GM23338 (cell line): ENCODE data around the gene LINGO4. TPM values are rescaled to one million over a fixed set of nuclear protein-coding genes. Genes with fewer than 3 reads are reported as not detected.

ENCODE experiments used
- ATAC-seq: fragments of 200-7000 bp; cut with Tn5 transposase; 3 replicates; pipeline ENCODE4 v1.9.1; 2020
- DNase-seq: peaks from one replicate; pipeline ENCODE4 v3.0.0-alpha.2; 2015; ENCODE audit warnings: low spot score
- H2AFZ ChIP-seq: fragments of 200-600 bp; sonication (generic); 2 replicates; pipeline ENCODE4 v1.8.0; 2016; ENCODE audit warnings: antibody characterized with exemption, mild to moderate bottlenecking, moderate library complexity
- H3F3A ChIP-seq: fragments of 200-600 bp; sonication (generic); replicated peaks from 2 replicates; pipeline ENCODE4 v1.8.0; 2017; ENCODE audit warnings: antibody characterized with exemption, mixed run types, low read depth
- H3K27ac ChIP-seq: fragments of 200-600 bp; sonication (generic); 2 replicates; pipeline ENCODE4 v1.6.1; 2016; ENCODE audit warnings: low read depth
- H3K27me3 ChIP-seq: fragments of 200-600 bp; sonication (generic); 2 replicates; pipeline ENCODE4 v1.8.0; 2016; ENCODE audit warnings: mild to moderate bottlenecking, mixed run types, moderate library complexity; ENCODE audit not compliant: insufficient read depth
- H3K36me3 ChIP-seq: fragments of 200-600 bp; sonication (generic); 2 replicates; pipeline ENCODE4 v1.8.0; 2016; ENCODE audit warnings: mild to moderate bottlenecking; ENCODE audit not compliant: insufficient read depth
- H3K4me1 ChIP-seq: fragments of 200-600 bp; sonication (generic); 2 replicates; pipeline ENCODE4 v1.8.0; 2016; ENCODE audit warnings: mild to moderate bottlenecking, moderate library complexity; ENCODE audit not compliant: insufficient read depth
- H3K4me2 ChIP-seq: fragments of 200-600 bp; sonication (generic); 2 replicates; pipeline ENCODE4 v1.7.1; 2017; ENCODE audit warnings: mixed run types
- H3K4me3 ChIP-seq: fragments of 200-600 bp; sonication (generic); 2 replicates; pipeline ENCODE4 v1.6.1; 2016; ENCODE audit warnings: mixed run types
- H3K79me2 ChIP-seq: fragments of 200-600 bp; sonication (generic); replicated peaks from 2 replicates; pipeline ENCODE4 v1.8.0; 2017; ENCODE audit warnings: mild to moderate bottlenecking; ENCODE audit not compliant: insufficient read depth
- H3K9me2 ChIP-seq: fragments of 200-600 bp; sonication (generic); 2 replicates; pipeline ENCODE4 v1.8.0; 2017; ENCODE audit not compliant: insufficient read depth
- H4K20me1 ChIP-seq: fragments of 200-600 bp; sonication (generic); replicated peaks from 2 replicates; pipeline ENCODE4 v1.8.0; 2017; ENCODE audit warnings: mild to moderate bottlenecking; ENCODE audit not compliant: insufficient read depth
- H3K27ac Mint-ChIP-seq: 2 replicates; pipeline ENCODE4 v1.8.0; 2020; ENCODE audit warnings: inconsistent platforms, mild to moderate bottlenecking, moderate library complexity, mixed read lengths
- H3K27me3 Mint-ChIP-seq: 3 replicates; pipeline ENCODE4 v1.8.0; 2022; ENCODE audit warnings: low read depth, mild to moderate bottlenecking, moderate library complexity, mixed read lengths, inconsistent platforms; ENCODE audit not compliant: insufficient read depth, poor library complexity
- H3K36me3 Mint-ChIP-seq: 3 replicates; pipeline ENCODE4 v1.8.0; 2021; ENCODE audit warnings: low read depth, mild to moderate bottlenecking, inconsistent platforms, moderate library complexity, mixed read lengths
- H3K4me1 Mint-ChIP-seq: 3 replicates; pipeline ENCODE4 v1.8.0; 2020; ENCODE audit warnings: mild to moderate bottlenecking, inconsistent platforms, mixed read lengths
- H3K4me3 Mint-ChIP-seq: 3 replicates; pipeline ENCODE4 v1.8.0; 2021; ENCODE audit warnings: moderate library complexity, mild to moderate bottlenecking, inconsistent platforms, mixed read lengths
- H3K9me3 Mint-ChIP-seq: 3 replicates; pipeline ENCODE4 v1.8.0; 2020; ENCODE audit warnings: moderate library complexity, mild to moderate bottlenecking, inconsistent platforms, mixed read lengths
- CREB1 ChIP-seq: fragments of 250-450 bp; sonication (Bioruptor Pico); IDR thresholded peaks from 2 replicates; pipeline ENCODE4 v1.5.0; 2020; ENCODE audit warnings: low read depth, mild to moderate bottlenecking, moderate library complexity
- ETS1 ChIP-seq: IDR thresholded peaks from 2 replicates; pipeline ENCODE4 v1.6.1; 2016; ENCODE audit warnings: antibody characterized with exemption
- EZH2 ChIP-seq: fragments of 200-600 bp; sonication (generic); IDR thresholded peaks from one replicate; pipeline ENCODE4 v1.8.0; 2017; ENCODE audit warnings: antibody characterized with exemption, mild to moderate bottlenecking, low read depth; ENCODE audit not compliant: unreplicated experiment
- EZH2phosphoT487 ChIP-seq: fragments of 200-600 bp; sonication (generic); IDR thresholded peaks from one replicate; pipeline ENCODE4 v1.8.1; 2018; ENCODE audit warnings: antibody characterized with exemption; ENCODE audit not compliant: unreplicated experiment
- JUNB ChIP-seq: IDR thresholded peaks from one replicate; pipeline ENCODE4 v1.6.1; 2016; ENCODE audit warnings: antibody characterized with exemption; ENCODE audit not compliant: unreplicated experiment
- NANOG ChIP-seq: IDR thresholded peaks from 2 replicates; pipeline ENCODE4 v1.6.1; 2016; ENCODE audit warnings: antibody characterized with exemption, borderline replicate concordance
- POLR2AphosphoS5 ChIP-seq: IDR thresholded peaks from 2 replicates; pipeline ENCODE4 v1.6.1; 2016; ENCODE audit warnings: antibody characterized with exemption, low read depth
- REST ChIP-seq: IDR thresholded peaks from one replicate; pipeline ENCODE4 v1.6.1; 2018; ENCODE audit warnings: antibody characterized with exemption; ENCODE audit not compliant: unreplicated experiment
- STAT1 ChIP-seq: IDR thresholded peaks from one replicate; pipeline ENCODE4 v1.6.1; 2016; ENCODE audit warnings: antibody characterized with exemption; ENCODE audit not compliant: unreplicated experiment
- ZNF114 ChIP-seq: fragments of 250-450 bp; sonication (Bioruptor Pico); IDR thresholded peaks from 2 replicates; pipeline ENCODE4 v1.5.0; 2020; ENCODE audit warnings: mild to moderate bottlenecking, moderate library complexity
- ZNF331 ChIP-seq: fragments of 250-450 bp; sonication (Bioruptor Pico); IDR thresholded peaks from 2 replicates; pipeline ENCODE4 v1.5.0; 2020; ENCODE audit warnings: low read depth, mild to moderate bottlenecking, moderate library complexity
- polyA plus RNA-seq: library from polyadenylated mRNA; unstranded; fragments of >200 nt; fragmentation: Nextera tagmentation; extraction: Ambion mirVana; gene quantifications from 2 replicates; pipeline ENCODE4 v1.2.1, GENCODE V29; 2016
- total RNA-seq: library from RNA; depleted of rRNA; stranded (reverse); fragments of >200 nt; shearing (Covaris generic); gene quantifications from 2 replicates; pipeline ENCODE4 v1.2.3, GENCODE V29; 2014
- TF ChIP-seq, protein P1 (sequence below): fragments of 250-450 bp; sonication (Bioruptor Pico); IDR thresholded peaks from 2 replicates; pipeline ENCODE4 v1.5.0; 2020; ENCODE audit warnings: mild to moderate bottlenecking, moderate library complexity
- TF ChIP-seq, protein P2 (sequence below), 2 experiments: fragments of 200-600 bp in 1 of 2; sonication (generic) in 1 of 2; conservative IDR thresholded peaks; 2 replicates each; pipeline versions ENCODE4 v1.5.1 to v1.6.1; 2016 to 2017; ENCODE audit warnings: antibody characterized with exemption in 2 of 2, low read depth in 2 of 2, mild to moderate bottlenecking in 2 of 2, moderate library complexity in 1 of 2

The LINGO4 gene
- total and polyA plus RNA-seq, 2 experiments from 2014 or later = not detected

DNA sequence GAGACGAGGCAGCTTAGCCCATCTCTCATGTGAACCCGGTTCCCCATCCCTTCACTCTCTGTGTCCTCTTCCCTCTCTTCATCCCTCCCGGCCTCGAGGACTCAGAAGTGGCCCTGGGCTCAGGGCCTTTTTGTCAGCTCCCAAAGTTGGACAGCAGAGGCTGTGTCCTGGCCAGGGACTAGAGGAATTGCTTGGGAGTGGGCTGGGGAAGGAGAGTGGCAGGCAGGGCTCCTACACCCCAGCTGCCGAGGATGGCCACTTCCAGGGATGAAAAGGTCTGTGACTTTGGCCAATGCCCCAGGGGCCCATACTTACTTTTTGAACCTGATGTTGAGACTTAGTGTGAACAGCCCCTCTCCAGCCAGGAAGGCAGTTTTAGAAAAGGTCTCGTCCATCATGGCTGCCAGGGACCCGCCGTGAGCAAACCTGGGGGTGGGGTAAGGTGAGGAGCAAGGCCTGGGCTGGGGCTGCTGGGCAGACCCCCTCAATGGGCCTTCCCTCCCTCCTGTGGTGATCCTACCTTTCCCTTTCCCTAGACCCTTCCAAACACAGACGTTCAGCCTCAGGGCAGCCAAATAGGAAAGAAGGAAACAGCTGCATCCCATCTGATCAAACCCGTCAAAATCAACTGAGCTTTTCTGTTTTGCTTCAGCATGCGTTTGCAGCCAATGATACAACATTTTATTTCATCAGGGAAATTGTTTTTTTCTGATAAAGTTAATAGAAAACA lies 42.8 kb upstream of the LINGO4 start:
- no peaks in the 10 kb centered on the region for H4K20me1 ChIP-seq
- no peak overlapping the region for H3K27ac Mint-ChIP-seq
- H3K36me3 Mint-ChIP-seq = no peaks in the 10 kb centered on the region; the same call in 2 of the 3 replicates
- H3K9me2 ChIP-seq = no peaks in the 10 kb centered on the region
- TF ChIP-seq POLR2AphosphoS5 (no peak), ZNF331 (CRISPR knock-in tag) (no peak), CREB1 (no peak), NANOG (no peak), REST (no peak), ETS1 (no peak), EZH2 (no peak), EZH2phosphoT487 (no peak), JUNB (no peak), ZNF114 (CRISPR knock-in tag) (no peak), STAT1 (no peak)
- TF ChIP-seq, protein P1, sequence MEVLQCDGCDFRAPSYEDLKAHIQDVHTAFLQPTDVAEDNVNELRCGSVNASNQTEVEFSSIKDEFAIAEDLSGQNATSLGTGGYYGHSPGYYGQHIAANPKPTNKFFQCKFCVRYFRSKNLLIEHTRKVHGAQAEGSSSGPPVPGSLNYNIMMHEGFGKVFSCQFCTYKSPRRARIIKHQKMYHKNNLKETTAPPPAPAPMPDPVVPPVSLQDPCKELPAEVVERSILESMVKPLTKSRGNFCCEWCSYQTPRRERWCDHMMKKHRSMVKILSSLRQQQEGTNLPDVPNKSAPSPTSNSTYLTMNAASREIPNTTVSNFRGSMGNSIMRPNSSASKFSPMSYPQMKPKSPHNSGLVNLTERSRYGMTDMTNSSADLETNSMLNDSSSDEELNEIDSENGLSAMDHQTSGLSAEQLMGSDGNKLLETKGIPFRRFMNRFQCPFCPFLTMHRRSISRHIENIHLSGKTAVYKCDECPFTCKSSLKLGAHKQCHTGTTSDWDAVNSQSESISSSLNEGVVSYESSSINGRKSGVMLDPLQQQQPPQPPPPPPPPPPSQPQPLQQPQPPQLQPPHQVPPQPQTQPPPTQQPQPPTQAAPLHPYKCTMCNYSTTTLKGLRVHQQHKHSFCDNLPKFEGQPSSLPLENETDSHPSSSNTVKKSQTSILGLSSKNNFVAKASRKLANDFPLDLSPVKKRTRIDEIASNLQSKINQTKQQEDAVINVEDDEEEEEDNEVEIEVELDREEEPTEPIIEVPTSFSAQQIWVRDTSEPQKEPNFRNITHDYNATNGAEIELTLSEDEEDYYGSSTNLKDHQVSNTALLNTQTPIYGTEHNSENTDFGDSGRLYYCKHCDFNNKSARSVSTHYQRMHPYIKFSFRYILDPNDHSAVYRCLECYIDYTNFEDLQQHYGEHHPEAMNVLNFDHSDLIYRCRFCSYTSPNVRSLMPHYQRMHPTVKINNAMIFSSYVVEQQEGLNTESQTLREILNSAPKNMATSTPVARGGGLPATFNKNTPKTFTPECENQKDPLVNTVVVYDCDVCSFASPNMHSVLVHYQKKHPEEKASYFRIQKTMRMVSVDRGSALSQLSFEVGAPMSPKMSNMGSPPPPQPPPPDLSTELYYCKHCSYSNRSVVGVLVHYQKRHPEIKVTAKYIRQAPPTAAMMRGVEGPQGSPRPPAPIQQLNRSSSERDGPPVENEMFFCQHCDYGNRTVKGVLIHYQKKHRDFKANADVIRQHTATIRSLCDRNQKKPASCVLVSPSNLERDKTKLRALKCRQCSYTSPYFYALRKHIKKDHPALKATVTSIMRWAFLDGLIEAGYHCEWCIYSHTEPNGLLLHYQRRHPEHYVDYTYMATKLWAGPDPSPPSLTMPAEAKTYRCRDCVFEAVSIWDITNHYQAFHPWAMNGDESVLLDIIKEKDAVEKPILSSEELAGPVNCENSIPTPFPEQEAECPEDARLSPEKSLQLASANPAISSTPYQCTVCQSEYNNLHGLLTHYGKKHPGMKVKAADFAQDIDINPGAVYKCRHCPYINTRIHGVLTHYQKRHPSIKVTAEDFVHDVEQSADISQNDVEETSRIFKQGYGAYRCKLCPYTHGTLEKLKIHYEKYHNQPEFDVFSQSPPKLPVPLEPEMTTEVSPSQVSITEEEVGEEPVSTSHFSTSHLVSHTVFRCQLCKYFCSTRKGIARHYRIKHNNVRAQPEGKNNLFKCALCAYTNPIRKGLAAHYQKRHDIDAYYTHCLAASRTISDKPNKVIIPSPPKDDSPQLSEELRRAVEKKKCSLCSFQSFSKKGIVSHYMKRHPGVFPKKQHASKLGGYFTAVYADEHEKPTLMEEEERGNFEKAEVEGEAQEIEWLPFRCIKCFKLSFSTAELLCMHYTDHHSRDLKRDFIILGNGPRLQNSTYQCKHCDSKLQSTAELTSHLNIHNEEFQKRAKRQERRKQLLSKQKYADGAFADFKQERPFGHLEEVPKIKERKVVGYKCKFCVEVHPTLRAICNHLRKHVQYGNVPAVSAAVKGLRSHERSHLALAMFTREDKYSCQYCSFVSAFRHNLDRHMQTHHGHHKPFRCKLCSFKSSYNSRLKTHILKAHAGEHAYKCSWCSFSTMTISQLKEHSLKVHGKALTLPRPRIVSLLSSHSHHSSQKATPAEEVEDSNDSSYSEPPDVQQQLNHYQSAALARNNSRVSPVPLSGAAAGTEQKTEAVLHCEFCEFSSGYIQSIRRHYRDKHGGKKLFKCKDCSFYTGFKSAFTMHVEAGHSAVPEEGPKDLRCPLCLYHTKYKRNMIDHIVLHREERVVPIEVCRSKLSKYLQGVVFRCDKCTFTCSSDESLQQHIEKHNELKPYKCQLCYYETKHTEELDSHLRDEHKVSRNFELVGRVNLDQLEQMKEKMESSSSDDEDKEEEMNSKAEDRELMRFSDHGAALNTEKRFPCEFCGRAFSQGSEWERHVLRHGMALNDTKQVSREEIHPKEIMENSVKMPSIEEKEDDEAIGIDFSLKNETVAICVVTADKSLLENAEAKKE (CRISPR knock-in tag) = no peak
- TF ChIP-seq, protein P2, sequence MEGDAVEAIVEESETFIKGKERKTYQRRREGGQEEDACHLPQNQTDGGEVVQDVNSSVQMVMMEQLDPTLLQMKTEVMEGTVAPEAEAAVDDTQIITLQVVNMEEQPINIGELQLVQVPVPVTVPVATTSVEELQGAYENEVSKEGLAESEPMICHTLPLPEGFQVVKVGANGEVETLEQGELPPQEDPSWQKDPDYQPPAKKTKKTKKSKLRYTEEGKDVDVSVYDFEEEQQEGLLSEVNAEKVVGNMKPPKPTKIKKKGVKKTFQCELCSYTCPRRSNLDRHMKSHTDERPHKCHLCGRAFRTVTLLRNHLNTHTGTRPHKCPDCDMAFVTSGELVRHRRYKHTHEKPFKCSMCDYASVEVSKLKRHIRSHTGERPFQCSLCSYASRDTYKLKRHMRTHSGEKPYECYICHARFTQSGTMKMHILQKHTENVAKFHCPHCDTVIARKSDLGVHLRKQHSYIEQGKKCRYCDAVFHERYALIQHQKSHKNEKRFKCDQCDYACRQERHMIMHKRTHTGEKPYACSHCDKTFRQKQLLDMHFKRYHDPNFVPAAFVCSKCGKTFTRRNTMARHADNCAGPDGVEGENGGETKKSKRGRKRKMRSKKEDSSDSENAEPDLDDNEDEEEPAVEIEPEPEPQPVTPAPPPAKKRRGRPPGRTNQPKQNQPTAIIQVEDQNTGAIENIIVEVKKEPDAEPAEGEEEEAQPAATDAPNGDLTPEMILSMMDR (conservative IDR thresholded peaks at IDR 0.05; ENCODE audit: low read depth in 2 of 2) = no peak
- no peak overlapping the region for H2AFZ ChIP-seq
- no peak for ATAC-seq
- H3K27me3 ChIP-seq = no peaks in the 10 kb centered on the region
- H3K4me1 Mint-ChIP-seq = peaks cover 14% of the 10 kb centered on the region
- no peak for DNase-seq
- no peaks in the 10 kb centered on the region for H3K79me2 ChIP-seq
- H3K27ac ChIP-seq = no peak overlapping the region
- H3F3A ChIP-seq = no peaks in the 10 kb centered on the region
- H3K36me3 ChIP-seq = no peaks in the 10 kb centered on the region
- no peak overlapping the region for H3K4me2 ChIP-seq
- H3K27me3 Mint-ChIP-seq = peaks cover 10% of the 10 kb centered on the region
- H3K9me3 Mint-ChIP-seq = no peaks in the 10 kb centered on the region
- no peak overlapping the region for H3K4me3 ChIP-seq
- 0 out of 2 replicates have a peak, but pooled peaks cover 4% of the 10 kb centered on the region for H3K4me1 ChIP-seq
- H3K4me3 Mint-ChIP-seq = no peak overlapping the region
